Posterior cingulate gyrus (tissue), 11 donors: ENCODE data around the gene TMEM225B.
"Not testable (repeated sequence)": the region's sequence is repeated elsewhere in the genome, so short reads cannot be mapped to it uniquely, and the experiment has no call there.

Experiments used
- DNase-seq, 10 donors: peaks; one replicate each; pipeline versions ENCODE4 v3.0.0 to v3.0.0-alpha.2; 2020 to 2021; ENCODE audit warnings: mixed read lengths in 3 of 10
- intact Hi-C: fragments of 100-400 bp; cut with DNase I; formaldehyde crosslinking; loops from one replicate; pipeline ENCODE4 v1.15.1; 2023

The TMEM225B gene

GRCh38 chr7:99576251-99576650, 21.8 kb upstream of the TMEM225B start:
- intact Hi-C loops = no loop called here
- DNase-seq = no peak

GRCh38 chr7:99579281-99579955, 18.6 kb upstream of the TMEM225B start:
- DNase-seq = peak in 1 of 10 donors; percentile 80
- intact Hi-C loops = no loop called here

- peak in 9 of 10 donors; percentile 38 to 93 (median 51) for DNase-seq
- intact Hi-C loops = no loop called here
Observed at GRCh38 chr7:99579956-99580777, 17.9 kb upstream of the TMEM225B start.

- intact Hi-C loops = not testable (repeated sequence)
Observed at GRCh38 chr7:99580778-99581332, 17.2 kb upstream of the TMEM225B start.

GRCh38 chr7:99588868-99589267, 9.2 kb upstream of the TMEM225B start:
- intact Hi-C loops = no loop called here
- no peak for DNase-seq

More at GRCh38 chr7:99580778-99581332, 17.2 kb upstream of the TMEM225B start:
- not testable (repeated sequence) for DNase-seq

- intact Hi-C loops = no loop called here
- no peak for DNase-seq
Observed at GRCh38 chr7:99594948-99595745, 2.9 kb upstream of the TMEM225B start.

GRCh38 chr7:99596408-99596955, 1.6 kb upstream of the TMEM225B start:
- intact Hi-C loops = no loop called here
- no peak for DNase-seq

- intact Hi-C loops = no loop called here
- DNase-seq = no peak
Observed at GRCh38 chr7:99599836-99600235, 1.8 kb downstream of the TMEM225B start.

- DNase-seq = no peak
- intact Hi-C loops = no loop called here
Observed at GRCh38 chr7:99601656-99602310, 3.7 kb downstream of the TMEM225B start.

- no peak for DNase-seq
- intact Hi-C loops = no loop called here
Observed at GRCh38 chr7:99605527-99605926, 7.5 kb downstream of the TMEM225B start.

GRCh38 chr7:99606531-99606930, 8.5 kb downstream of the TMEM225B start:
- DNase-seq = no peak
- intact Hi-C loops = no loop called here

- intact Hi-C loops = no loop called here
Observed at GRCh38 chr7:99607548-99607947, 9.5 kb downstream of the TMEM225B start.

GRCh38 chr7:99614495-99614894, 16.4 kb downstream of the TMEM225B start:
- intact Hi-C loops = no loop called here
- no peak for DNase-seq

More at GRCh38 chr7:99607548-99607947, 9.5 kb downstream of the TMEM225B start:
- peak in 1 of 10 donors; percentile 57 for DNase-seq

GRCh38 chr7:99615989-99616358, 17.9 kb downstream of the TMEM225B start:
- DNase-seq = no peak
- intact Hi-C loops = loop anchor here (5.0 kb wide), 1 partner anchor 59 kb away; the partner anchor contains the start of gene ZNF655

GRCh38 chr7:99616359-99617191, 18.5 kb downstream of the TMEM225B start, which contains the start of gene ZSCAN25:
Gene ZSCAN25, plus strand, starts transcription at chr7:99616946. Its CDS starts 2,661 bp downstream, at chr7:99619607.
- intact Hi-C loops = loop anchor here (5.0 kb wide), 1 partner anchor 59 kb away; the partner anchor contains the start of gene ZNF655
- peak; percentile 78 to 98 (median 88) for DNase-seq

- DNase-seq = peak in 1 of 10 donors; percentile 81
- intact Hi-C loops = loop anchor here (5.0 kb wide), 1 partner anchor 60 kb away; the partner anchor contains the start of gene ZNF655
Observed at GRCh38 chr7:99617192-99617781, 19.2 kb downstream of the TMEM225B start.

- intact Hi-C loops = loop anchor here (5.0 kb wide), 1 partner anchor 61 kb away; the partner anchor contains the start of gene ZNF655
- no peak for DNase-seq
Observed at GRCh38 chr7:99618726-99619125, 20.7 kb downstream of the TMEM225B start.

GRCh38 chr7:99619571-99620130, 21.6 kb downstream of the TMEM225B start:
- intact Hi-C loops = loop anchor here (5.0 kb wide), 1 partner anchor 62 kb away; the partner anchor contains the start of gene ZNF655
- DNase-seq = peak in 1 of 10 donors; percentile 69
